GM21529 (cell line): ENCODE results near the gene GSTO1.

Experiments
- ATAC-seq: cut with Tn5 transposase; IDR thresholded peaks from one replicate; pipeline ENCODE4 v1.9.1; 2021; ENCODE audit not compliant: unreplicated experiment

The GSTO1 gene

DNA sequence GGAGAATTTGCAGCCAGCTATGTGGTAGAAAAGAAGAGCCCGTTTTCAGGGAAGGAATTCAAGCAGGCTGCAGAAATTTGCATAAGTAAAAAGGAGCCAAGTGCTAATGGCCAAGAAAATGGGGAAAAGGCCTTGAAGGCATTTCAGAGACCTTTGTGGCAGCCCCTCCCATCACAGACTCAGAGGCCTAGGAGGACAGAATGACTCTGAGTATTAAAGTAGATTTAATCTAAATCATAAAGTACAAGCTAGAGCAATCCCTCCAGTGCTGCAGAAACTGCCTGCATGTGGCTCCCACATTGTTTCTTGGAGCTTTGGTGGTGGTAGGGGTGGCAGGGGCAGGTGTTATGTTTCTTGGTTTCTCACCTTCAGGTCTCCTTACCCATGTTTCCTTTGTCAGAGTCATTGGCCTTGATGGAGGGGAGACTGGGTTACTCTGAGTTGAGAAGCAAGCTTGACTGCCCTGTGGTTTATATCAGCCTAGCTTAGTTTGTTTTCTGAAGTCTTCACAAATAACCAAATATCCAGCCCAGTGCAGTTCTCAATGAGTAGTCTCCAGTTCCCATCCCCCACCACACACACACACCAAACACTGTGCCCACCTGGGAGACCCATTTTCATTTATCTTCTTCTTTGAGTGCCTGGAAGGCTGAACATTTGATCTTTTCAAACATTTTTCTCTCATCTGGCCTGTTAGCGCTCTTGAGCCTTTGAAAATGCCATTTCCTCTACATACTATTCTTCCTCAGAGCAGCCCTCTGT lies 49.1 kb downstream of the GSTO1 start:
- no peak for ATAC-seq

DNA sequence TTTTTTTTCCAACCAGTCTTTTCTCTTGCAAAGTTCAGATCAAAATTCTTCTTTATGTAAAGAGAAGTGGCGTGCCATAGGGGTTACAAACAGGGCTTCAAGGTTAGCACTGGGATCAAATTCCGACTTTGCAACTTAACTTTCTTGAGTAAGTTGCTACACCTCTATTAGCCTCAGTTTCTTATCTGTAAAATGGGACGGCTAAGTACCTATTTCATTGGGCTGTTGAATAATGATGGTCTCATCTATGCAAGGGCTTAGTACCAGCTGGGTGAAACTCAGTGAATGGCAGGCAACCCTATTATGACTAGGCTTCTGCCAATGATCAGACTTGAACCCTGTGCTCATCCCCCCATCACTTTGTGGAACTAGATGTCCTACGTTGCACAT lies 49.7 kb downstream of the GSTO1 start:
- no peak for ATAC-seq

DNA sequence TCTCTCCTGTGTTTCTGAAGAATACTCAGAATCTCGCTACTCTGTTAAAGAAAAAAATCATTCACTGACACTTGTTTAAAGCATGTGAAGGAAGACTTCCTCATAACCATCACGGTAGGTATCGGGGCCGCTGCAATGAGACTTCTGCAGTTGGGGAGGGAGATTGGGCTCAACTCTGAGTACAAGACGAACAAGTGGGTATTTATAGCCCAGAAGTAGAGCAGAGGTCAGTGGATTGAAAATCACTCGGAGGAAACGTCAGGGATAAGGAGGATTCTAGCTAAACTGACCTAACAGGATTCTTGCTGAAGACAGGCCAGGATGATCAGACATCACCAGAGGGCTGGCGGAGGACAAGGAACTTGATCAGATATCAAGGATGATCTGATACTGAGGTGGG lies 50.2 kb downstream of the GSTO1 start:
- ATAC-seq: no peak

DNA sequence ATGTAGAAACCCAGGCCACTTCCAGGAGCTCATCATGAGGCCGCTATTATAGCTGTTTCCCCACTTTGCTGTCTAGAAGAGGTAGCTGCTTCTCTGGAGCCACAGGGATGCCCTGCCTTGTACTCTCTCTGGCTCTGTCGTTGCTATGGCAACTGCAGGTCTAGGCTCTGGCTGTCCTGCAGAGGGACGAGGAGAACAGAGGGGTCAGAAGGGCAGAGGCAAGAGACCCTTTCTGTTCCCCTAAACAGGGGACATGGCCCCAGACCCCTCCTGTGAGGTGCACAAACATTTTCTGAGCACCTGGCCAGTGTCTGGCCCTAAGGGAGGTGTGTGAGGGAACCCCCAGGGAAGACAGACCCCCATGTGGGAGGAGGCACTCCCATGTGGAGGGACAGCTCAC lies 52.2 kb downstream of the GSTO1 start:
- no peak for ATAC-seq

DNA sequence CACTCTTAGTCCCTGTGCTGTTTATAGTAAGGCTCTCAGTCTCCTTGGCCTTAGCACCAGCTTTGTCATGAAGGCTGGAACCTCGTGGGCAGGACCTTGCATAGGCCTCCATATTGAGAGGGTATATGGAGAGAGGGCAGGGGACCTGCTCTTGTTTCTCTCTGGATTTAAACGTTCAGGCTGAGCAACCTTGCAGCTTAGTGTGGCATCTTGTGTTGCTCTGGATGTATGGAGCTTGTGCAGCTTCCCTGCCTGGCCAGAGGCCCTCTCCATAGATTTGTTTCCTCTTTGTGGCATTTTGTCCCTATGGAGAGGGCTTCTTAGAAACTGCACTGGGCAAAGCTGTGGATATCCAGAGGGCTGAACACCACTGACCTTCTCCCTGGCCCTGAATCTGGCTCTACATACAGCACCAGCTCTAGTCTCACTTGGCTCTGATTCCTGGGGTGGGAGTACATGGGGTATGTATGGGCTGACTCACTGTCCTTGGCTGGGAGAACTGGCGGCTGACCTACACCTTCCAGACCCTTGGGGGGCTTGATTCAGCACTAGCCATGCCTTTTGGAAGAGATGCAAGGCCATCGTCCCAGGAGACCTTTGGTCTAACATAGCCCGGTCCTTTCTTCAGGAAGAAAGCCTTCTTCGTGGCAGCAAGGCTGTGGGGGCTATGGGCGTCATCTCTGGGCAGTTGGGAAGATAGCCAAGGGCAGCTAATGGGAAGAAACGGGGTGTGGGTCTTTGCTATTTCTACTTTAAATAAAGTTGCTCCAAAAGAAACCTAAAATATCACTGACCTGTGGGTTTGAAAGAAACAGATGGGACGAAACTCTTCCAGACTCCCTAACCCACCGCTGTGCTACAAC lies 53.1 kb downstream of the GSTO1 start:
- no peak for ATAC-seq

DNA sequence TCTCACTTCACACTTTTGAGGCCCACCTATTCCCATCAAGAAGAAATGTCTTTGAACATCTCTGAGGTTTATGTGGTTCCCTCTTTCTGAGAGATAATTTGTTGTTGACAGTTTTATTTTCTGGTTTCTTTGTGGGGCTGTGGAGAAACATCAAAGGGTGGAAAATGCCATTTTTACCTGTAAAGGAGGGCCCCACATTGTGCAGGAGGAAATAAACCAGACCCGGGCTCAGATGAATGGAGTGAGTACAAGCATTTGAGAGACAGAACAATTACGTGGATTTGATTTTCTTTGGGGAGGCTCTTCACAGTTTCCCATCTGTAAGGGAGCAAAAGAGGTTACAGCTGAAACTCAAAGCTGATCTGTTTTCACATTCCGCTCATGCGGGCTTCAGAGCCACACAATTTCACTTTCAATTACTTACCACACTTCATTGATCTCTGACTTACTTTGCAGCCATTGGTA lies 53.8 kb downstream of the GSTO1 start:
- ATAC-seq: peak; percentile 78

DNA sequence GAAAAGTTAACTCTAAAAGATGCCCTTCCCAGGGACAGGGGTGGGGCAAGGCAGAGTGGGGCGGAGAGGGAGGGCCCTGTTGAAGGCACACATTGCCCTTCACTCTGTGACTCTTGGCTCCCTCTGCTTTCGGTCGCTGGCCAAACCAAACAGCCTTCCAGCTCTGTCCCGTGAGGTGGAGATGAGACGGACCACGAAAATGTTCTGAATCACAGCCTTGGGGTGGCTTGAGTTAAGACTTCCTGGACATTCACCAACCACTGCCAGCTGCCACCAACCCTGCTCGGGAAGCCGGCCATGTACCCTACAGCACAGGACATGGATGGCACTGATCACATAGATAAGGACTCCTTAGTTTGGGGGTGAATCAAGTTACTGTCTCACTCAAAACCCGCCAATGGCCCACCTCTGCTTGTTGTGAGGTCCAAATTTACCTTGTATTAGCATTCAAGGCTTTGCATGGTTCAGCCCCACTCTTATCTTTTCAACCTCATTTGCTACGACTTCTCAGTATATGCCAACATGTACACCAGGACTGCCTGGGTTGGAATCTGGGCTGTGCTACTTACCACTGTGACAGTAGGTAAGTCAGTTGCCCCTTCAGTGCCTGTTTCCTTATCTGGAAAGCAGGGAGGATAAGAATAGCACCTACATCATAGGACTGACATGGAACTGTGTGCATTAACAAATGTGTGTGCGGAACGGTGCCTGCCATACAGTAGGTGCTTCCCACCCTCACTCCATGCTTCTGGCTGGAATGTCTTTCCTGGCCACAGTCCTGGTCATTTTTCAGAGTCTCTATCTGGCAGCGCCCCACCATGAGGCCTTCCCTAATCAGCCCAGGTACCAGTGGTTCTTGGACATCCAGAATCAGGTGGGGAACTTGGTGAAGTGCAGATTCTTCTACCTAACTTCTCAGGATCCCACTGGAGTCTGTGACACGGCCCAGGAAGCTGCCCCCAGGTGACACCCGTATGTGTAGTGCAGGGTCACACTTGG lies 55.6 kb downstream of the GSTO1 start:
- ATAC-seq: no peak

DNA sequence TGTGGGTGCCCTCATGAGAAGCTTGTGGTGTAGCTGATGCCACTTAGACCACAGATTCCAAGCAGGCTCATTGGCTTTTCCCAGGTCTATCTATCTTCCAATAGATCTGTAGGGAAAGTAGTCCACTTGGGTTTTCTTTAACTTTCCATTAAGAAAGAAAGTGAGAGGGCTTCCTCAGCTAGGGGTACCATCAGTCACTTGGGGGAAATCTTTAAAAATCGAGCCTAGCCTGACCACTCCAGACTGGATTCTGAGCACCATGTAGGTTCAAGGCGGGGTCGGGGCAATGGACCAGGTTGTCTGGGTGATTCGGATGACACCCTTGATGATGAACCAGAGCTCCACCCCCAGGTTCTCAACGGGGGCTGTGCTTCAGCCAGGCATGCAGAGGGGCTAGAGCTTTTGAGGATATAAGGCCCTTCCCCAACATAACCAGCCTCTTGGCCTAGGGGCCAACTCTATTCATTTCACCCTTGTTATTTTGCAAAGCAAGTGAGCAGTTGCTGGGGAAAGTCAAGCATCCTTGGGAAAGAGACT lies 56.6 kb downstream of the GSTO1 start:
- no peak for ATAC-seq

DNA sequence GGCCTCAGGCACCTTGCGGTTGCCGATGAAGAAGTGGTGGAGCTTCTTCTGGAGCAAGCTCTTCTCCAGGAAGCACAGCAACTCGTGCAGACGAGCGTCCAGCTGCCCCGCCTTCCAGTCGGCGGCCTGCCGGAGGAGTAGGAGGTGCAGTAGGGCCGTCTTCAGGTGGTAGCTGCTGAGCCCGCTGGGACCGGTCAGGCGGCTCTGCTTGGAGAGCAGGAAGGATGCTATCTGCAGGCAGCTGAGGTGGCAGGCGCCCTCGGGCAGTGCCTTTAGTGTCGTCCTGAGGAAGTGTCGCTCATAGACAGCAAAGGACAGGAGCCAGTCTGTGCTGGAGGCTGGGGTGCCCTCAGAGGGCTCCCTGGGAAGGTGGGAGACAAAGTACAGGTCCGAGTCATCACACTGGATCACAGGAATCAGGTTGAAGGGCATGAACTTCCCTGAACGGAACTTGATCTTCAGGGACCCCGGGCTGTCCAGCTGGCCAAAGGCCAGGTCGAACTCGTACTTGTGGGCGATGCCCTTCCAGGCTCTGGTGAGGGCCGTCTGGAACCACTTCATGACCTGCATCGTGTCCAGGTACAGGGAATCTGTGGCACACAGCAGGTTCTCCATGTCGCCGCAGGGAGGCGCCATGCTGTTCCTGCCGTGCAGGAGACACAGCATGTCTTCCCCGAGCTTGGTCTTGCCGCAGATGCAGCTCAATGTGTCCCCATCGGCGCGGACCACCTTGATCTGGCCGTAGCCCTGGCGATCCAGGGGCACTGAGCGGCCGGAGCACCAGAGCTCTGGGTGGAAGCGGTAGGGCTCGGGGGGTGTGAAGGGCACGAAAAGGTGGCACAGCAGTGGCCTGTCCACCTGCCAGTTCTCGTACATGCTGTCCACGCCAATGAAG lies 60.1 kb downstream of the GSTO1 start:
- no peak for ATAC-seq

DNA sequence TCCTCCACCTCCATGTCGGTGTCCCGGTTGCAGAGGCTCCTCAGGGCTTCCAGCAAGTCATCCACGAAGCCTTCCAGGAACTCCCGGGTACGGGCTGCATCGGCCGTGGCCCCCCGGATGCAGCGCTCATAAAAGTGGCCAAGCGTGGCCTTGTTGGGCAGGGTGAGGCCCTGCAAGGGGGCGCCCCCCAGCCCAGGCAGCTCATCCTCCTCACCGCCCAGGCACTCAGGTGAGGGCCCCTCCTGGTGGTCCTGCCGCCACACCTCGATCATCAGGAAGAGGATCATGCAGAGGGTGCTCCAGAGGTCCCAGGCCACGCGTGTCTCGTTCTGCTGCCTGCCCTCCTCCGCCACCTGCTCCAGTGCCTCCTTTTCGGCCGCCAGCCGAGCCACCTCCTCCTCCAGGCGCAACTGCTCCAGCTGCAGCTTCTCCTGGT lies 60.8 kb downstream of the GSTO1 start:
- no peak for ATAC-seq

DNA sequence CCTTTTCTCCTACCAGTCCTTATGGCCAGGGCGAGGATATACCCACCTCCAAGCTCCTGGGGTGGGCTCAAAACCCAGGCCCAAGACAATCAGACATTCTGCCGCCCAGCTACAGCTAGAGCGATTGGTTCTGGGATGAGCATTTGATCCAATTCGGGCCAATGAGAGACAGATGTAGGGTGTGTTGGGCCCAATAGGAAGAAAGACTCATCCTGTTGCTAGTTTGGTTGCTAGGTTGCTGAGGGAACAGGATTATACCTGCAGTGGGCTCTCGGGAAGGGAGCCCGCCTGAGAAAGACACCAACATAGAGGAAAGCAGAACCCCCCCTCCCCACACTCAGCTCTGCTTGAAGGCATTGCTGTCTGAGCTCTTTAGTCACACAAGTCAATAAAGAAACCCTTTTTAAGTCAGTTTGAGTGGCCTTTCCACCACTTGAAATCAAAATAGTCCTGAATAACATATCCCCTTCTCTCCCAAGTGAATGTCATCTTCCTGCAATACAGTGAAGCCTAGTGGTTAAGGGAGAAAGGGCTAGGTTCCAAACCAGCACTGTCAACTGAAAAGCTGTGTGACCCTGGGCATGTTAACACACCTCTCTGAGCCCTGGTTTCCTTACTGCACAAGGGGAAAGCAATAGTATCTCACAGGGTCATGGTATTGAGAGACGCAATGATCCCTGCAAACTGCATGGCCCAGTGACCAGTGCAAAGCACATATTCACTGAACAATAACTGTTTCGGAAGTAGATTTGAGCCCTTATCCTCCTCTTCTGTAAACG lies 61.8 kb downstream of the GSTO1 start:
- no peak for ATAC-seq
